ENCODE data around the gene IRF7.

DNA sequence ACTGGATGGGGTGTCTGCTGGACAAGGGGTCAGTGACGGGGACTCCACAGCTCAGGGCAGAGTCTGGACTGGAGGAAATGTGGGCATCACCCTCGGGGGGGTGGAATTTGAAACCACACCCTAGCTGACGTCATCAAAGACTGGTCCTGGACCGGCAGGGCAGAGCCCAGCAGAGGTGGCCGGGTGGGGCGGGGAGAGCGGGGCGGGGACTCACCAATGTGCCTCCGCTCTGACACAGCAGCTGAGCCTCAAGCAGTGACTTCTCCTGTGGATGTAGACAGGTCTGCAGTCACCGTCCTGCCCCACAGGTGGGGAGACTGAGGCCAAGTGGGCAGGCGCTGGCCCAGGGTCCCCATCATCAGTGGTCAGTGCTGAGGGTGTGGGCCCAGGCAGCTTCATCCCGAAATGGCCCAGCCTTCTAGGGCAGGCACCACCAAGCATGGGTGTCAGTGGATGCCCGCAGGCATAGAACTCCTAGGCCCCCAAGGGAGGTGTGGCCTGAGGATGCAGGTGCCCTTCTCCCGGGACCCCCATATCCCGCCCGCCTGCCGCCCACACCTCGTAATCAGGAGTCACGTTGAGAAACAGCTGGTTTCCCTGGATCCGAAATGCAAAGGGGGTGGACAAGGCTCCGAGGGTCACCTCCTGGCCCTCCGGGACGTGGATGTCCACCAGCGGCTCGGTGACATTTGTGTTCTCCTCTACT is 8.4 kb upstream of the IRF7 start:
- TF ChIP-seq EGR1 (IDR thresholded peaks at IDR 0.05; ENCODE audit: low read depth in 2 of 2) (no peak), JUND (IDR thresholded peaks at IDR 0.05) (no peak), CTCF (IDR thresholded peaks at IDR 0.05; ENCODE audit: low read depth, low read length, missing input control) (no peak), TAF1 (conservative IDR thresholded peaks at IDR 0.05) (no peak), GABPA (IDR thresholded peaks at IDR 0.05 in 1 of 2, conservative IDR thresholded peaks at IDR 0.05 in 1 of 2) (no peak), NR2F2 (IDR thresholded peaks at IDR 0.05) (no peak), ATF3 (IDR thresholded peaks at IDR 0.05) (no peak), HNF4G (IDR thresholded peaks at IDR 0.05) (no peak), FOXA1 (IDR thresholded peaks at IDR 0.05) (no peak), RAD21 (IDR thresholded peaks at IDR 0.05) (no peak), YY1 (IDR thresholded peaks at IDR 0.05) (no peak), FOXA2 (IDR thresholded peaks at IDR 0.05) (no peak)
- TF ChIP-seq, protein P1, sequence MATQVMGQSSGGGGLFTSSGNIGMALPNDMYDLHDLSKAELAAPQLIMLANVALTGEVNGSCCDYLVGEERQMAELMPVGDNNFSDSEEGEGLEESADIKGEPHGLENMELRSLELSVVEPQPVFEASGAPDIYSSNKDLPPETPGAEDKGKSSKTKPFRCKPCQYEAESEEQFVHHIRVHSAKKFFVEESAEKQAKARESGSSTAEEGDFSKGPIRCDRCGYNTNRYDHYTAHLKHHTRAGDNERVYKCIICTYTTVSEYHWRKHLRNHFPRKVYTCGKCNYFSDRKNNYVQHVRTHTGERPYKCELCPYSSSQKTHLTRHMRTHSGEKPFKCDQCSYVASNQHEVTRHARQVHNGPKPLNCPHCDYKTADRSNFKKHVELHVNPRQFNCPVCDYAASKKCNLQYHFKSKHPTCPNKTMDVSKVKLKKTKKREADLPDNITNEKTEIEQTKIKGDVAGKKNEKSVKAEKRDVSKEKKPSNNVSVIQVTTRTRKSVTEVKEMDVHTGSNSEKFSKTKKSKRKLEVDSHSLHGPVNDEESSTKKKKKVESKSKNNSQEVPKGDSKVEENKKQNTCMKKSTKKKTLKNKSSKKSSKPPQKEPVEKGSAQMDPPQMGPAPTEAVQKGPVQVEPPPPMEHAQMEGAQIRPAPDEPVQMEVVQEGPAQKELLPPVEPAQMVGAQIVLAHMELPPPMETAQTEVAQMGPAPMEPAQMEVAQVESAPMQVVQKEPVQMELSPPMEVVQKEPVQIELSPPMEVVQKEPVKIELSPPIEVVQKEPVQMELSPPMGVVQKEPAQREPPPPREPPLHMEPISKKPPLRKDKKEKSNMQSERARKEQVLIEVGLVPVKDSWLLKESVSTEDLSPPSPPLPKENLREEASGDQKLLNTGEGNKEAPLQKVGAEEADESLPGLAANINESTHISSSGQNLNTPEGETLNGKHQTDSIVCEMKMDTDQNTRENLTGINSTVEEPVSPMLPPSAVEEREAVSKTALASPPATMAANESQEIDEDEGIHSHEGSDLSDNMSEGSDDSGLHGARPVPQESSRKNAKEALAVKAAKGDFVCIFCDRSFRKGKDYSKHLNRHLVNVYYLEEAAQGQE (IDR thresholded peaks at IDR 0.05): no peak
- TF ChIP-seq, protein P2, sequence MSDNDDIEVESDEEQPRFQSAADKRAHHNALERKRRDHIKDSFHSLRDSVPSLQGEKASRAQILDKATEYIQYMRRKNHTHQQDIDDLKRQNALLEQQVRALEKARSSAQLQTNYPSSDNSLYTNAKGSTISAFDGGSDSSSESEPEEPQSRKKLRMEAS (IDR thresholded peaks at IDR 0.05): no peak

All from liver (tissue), 3 donors.